Measurements from ENCODE around the gene FTH1. TPM values are rescaled to one million over a fixed set of nuclear protein-coding genes. Genes with fewer than 3 reads are reported as not detected.

Gene FTH1
- total and polyA plus RNA-seq, 4 donors = 592 to 4,630 (median 2,175) TPM

DNA sequence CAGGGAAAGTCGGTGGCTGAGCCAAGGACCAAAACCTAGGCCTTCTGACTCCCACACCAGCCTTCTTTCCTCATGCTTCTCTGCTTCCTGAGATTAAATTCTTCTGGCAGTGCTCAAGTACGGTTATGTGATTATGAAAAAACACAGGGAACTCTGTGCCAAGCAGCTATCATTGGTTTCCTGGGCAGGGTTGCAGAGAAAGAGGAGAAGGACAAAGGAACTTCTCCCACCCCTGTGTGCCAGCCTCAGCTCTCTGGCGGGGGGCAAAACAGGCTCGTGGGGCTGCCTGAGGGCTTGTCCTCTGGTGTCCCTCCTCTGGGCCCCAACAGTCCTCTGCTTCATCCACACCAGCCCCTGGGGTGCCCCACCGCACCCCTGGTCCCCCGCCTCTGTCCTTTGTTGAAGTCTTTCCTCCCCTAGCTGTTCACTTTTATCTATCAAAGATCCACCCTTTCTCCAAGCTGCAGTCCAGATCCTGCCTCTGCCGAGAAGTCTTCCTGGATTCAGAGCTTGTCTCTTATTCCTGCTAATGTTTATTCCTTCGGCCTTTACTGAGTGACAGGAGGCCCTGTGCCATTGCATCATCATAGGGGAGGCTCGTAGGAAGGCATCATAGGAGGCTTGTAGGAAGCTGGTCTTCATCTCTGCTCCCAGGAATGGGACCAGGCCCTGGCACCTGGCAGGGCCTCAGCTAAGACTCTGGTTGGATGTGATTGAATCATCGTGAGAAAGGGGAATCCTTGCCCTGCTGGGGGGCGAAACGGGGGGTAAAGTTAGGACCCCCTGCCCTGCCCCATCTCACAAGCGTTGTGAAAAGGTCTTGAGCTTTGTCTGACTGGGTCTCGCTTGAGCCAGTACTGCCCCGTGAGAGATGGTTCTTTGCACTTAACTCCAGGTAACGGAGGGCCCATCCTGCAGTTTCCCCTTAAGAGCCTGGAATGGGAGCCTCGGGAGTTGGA lies 11.5 kb upstream of the FTH1 start:
- DNase-seq (ENCODE audit: low spot score) = no peak
- Histone ChIP-seq H3K27ac (ENCODE audit: low read depth in 1 of 2, low read length in 2 of 2) (peak overlapping the region; percentile 15 to 51), H3K36me3 (ENCODE audit: control insufficient read depth in 4 of 4, insufficient read depth in 3 of 4, low read depth in 1 of 4, low read length in 3 of 4) (peaks cover 0 to 5% (median 1%) of the 10 kb centered on the region in 4 donors), H3K27me3 (ENCODE audit: control insufficient read depth in 4 of 4, insufficient read depth in 4 of 4, low read length in 3 of 4) (no peaks in the 10 kb centered on the region), H3K9me3 (ENCODE audit: control insufficient read depth in 4 of 4, low read length in 3 of 4) (no peaks in the 10 kb centered on the region), H3K9ac (ENCODE audit: low read depth in 1 of 2, low read length in 2 of 2) (no peak overlapping the region), H3K4me3 (ENCODE audit: low read depth in 1 of 3, low read length in 3 of 3) (no peak overlapping the region), H3K4me1 (ENCODE audit: control insufficient read depth in 4 of 4, insufficient read depth in 4 of 4, low read length in 3 of 4) (peaks cover 17 to 75% (median 44%) of the 10 kb centered on the region in 4 donors)
- 75% methylated on average over 17 of the region's 17 CpGs for WGBS
- TF ChIP-seq ATF3 (IDR thresholded peaks at IDR 0.05) (peak; percentile 65), HNF4A (conservative IDR thresholded peaks at IDR 0.05) (no peak)

DNA sequence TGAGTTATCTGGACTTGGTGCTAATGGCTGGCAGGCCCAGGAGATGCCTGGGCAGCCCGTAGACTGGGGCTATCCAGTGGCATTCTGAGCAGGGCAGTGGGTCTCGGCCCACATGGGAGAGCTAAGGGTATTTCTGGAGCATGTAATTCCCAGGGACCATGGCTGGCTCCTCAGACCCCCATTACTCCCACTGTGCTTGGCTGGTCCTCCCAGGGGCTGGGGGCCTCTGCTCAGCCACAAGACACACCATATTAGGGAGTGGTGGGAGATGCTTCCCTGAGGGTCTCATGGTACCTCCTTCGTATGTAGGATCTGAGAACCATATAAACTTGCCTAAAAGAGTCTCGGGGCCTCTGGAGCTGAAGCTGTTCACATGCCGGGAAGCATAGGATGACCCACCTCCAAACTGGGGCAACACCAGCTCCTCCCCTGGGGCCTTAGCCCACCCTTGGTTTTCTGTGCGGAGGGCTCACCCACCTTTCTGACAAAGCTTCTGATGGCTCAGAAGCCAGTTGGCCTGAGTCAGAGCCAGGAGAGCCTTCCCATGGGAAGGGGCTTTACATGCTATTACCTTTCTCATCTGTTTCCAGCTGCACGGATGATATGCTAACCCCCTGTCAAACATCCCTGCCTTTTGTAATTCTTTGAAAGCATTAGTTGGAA lies 9.5 kb upstream of the FTH1 start:
- TF ChIP-seq RAD21 (IDR thresholded peaks at IDR 0.05) (no peak), JUND (IDR thresholded peaks at IDR 0.05) (no peak), HNF4A (conservative IDR thresholded peaks at IDR 0.05) (no peak), HNF4G (IDR thresholded peaks at IDR 0.05) (no peak), EGR1 (IDR thresholded peaks at IDR 0.05; ENCODE audit: low read depth in 2 of 2) (no peak), RXRA (IDR thresholded peaks at IDR 0.05) (no peak), TAF1 (conservative IDR thresholded peaks at IDR 0.05) (no peak), FOXA2 (IDR thresholded peaks at IDR 0.05) (no peak), REST (IDR thresholded peaks at IDR 0.05) (no peak), GABPA (IDR thresholded peaks at IDR 0.05 in 1 of 2, conservative IDR thresholded peaks at IDR 0.05 in 1 of 2) (no peak)
- TF ChIP-seq, protein P1, sequence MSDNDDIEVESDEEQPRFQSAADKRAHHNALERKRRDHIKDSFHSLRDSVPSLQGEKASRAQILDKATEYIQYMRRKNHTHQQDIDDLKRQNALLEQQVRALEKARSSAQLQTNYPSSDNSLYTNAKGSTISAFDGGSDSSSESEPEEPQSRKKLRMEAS (IDR thresholded peaks at IDR 0.05) = no peak
- TF ChIP-seq, protein P2, sequence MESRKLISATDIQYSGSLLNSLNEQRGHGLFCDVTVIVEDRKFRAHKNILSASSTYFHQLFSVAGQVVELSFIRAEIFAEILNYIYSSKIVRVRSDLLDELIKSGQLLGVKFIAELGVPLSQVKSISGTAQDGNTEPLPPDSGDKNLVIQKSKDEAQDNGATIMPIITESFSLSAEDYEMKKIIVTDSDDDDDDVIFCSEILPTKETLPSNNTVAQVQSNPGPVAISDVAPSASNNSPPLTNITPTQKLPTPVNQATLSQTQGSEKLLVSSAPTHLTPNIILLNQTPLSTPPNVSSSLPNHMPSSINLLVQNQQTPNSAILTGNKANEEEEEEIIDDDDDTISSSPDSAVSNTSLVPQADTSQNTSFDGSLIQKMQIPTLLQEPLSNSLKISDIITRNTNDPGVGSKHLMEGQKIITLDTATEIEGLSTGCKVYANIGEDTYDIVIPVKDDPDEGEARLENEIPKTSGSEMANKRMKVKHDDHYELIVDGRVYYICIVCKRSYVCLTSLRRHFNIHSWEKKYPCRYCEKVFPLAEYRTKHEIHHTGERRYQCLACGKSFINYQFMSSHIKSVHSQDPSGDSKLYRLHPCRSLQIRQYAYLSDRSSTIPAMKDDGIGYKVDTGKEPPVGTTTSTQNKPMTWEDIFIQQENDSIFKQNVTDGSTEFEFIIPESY (IDR thresholded peaks at IDR 0.05) = no peak
- TF ChIP-seq, protein P3, sequence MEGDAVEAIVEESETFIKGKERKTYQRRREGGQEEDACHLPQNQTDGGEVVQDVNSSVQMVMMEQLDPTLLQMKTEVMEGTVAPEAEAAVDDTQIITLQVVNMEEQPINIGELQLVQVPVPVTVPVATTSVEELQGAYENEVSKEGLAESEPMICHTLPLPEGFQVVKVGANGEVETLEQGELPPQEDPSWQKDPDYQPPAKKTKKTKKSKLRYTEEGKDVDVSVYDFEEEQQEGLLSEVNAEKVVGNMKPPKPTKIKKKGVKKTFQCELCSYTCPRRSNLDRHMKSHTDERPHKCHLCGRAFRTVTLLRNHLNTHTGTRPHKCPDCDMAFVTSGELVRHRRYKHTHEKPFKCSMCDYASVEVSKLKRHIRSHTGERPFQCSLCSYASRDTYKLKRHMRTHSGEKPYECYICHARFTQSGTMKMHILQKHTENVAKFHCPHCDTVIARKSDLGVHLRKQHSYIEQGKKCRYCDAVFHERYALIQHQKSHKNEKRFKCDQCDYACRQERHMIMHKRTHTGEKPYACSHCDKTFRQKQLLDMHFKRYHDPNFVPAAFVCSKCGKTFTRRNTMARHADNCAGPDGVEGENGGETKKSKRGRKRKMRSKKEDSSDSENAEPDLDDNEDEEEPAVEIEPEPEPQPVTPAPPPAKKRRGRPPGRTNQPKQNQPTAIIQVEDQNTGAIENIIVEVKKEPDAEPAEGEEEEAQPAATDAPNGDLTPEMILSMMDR (IDR thresholded peaks at IDR 0.05; ENCODE audit: low read depth, low read length, missing input control) = no peak
- Histone ChIP-seq H3K4me1 (ENCODE audit: control insufficient read depth in 4 of 4, insufficient read depth in 4 of 4, low read length in 3 of 4) (peaks cover 24 to 84% (median 60%) of the 10 kb centered on the region in 4 donors), H3K36me3 (ENCODE audit: control insufficient read depth in 4 of 4, insufficient read depth in 3 of 4, low read depth in 1 of 4, low read length in 3 of 4) (no peaks in the 10 kb centered on the region), H3K9ac (ENCODE audit: low read depth in 1 of 2, low read length in 2 of 2) (peak overlapping the region; percentile 83 to 96), H3K9me3 (ENCODE audit: control insufficient read depth in 4 of 4, low read length in 3 of 4) (no peaks in the 10 kb centered on the region), H3K27ac (ENCODE audit: low read depth in 1 of 2, low read length in 2 of 2) (peak overlapping the region; percentile 89 to 92), H3K27me3 (ENCODE audit: control insufficient read depth in 4 of 4, insufficient read depth in 4 of 4, low read length in 3 of 4) (no peaks in the 10 kb centered on the region), H3K4me3 (ENCODE audit: low read depth in 1 of 3, low read length in 3 of 3) (peak overlapping the region; percentile 54 to 80 (median 73))
- WGBS = 57% methylated on average over 7 of the region's 7 CpGs
- no peak for DNase-seq (ENCODE audit: low spot score)
